ENCODE data around the gene MYF6.
"Not testable (repeated sequence)": the region's sequence is repeated elsewhere in the genome, so short reads cannot be mapped to it uniquely, and the experiment has no call there.

Gene MYF6

GRCh38 chr12:80707126-80707829, at the start of gene MYF6:
Gene MYF6, plus strand, starts transcription at chr12:80707634. Its CDS starts 86 bp downstream, at chr12:80707720.
- DNase-seq (ENCODE audit: low read depth in 2 of 2): no peak

GRCh38 chr12:80659512-80660063, 47.8 kb upstream of the MYF6 start:
- DNase-seq (ENCODE audit: low read depth in 2 of 2): no peak

- DNase-seq (ENCODE audit: low read depth in 2 of 2): no peak
Measured at GRCh38 chr12:80662586-80662985, 44.8 kb upstream of the MYF6 start.

- DNase-seq (ENCODE audit: low read depth in 2 of 2): no peak
Measured at GRCh38 chr12:80670214-80670613, 37.2 kb upstream of the MYF6 start.

- not testable (repeated sequence) for DNase-seq (ENCODE audit: low read depth in 2 of 2)
Measured at GRCh38 chr12:80676042-80676636, 31.3 kb upstream of the MYF6 start.

- DNase-seq (ENCODE audit: low read depth in 2 of 2): no peak
Measured at GRCh38 chr12:80676856-80677255, 30.6 kb upstream of the MYF6 start.

GRCh38 chr12:80677994-80678393, 29.4 kb upstream of the MYF6 start:
- DNase-seq (ENCODE audit: low read depth in 2 of 2): no peak

- DNase-seq (ENCODE audit: low read depth in 2 of 2): no peak
Measured at GRCh38 chr12:80679346-80680131, 27.9 kb upstream of the MYF6 start.

GRCh38 chr12:80681287-80681686, 26.1 kb upstream of the MYF6 start:
- no peak for DNase-seq (ENCODE audit: low read depth in 2 of 2)

GRCh38 chr12:80681786-80682185, 25.6 kb upstream of the MYF6 start:
- no peak for DNase-seq (ENCODE audit: low read depth in 2 of 2)

GRCh38 chr12:80684077-80684495, 23.3 kb upstream of the MYF6 start:
- no peak for DNase-seq (ENCODE audit: low read depth in 2 of 2)

GRCh38 chr12:80690090-80690489, 17.3 kb upstream of the MYF6 start:
- no peak for DNase-seq (ENCODE audit: low read depth in 2 of 2)

- no peak for DNase-seq (ENCODE audit: low read depth in 2 of 2)
Measured at GRCh38 chr12:80690513-80690912, 16.9 kb upstream of the MYF6 start.

GRCh38 chr12:80692114-80692513, 15.3 kb upstream of the MYF6 start:
- DNase-seq (ENCODE audit: low read depth in 2 of 2): no peak

GRCh38 chr12:80697270-80697887, 10.1 kb upstream of the MYF6 start:
- no peak for DNase-seq (ENCODE audit: low read depth in 2 of 2)

- no peak for DNase-seq (ENCODE audit: low read depth in 2 of 2)
Measured at GRCh38 chr12:80698256-80698655, 9.2 kb upstream of the MYF6 start.

GRCh38 chr12:80698847-80699542, 8.4 kb upstream of the MYF6 start:
- DNase-seq (ENCODE audit: low read depth in 2 of 2): no peak

- no peak for DNase-seq (ENCODE audit: low read depth in 2 of 2)
Measured at GRCh38 chr12:80700327-80700726, 7.1 kb upstream of the MYF6 start.

- DNase-seq (ENCODE audit: low read depth in 2 of 2): no peak
Measured at GRCh38 chr12:80701388-80701787, 6.0 kb upstream of the MYF6 start.

- no peak for DNase-seq (ENCODE audit: low read depth in 2 of 2)
Measured at GRCh38 chr12:80702889-80703805, 4.3 kb upstream of the MYF6 start.
